Measurements from ENCODE around the gene KRT6C. TPM values are rescaled to one million over a fixed set of nuclear protein-coding genes. Genes with fewer than 3 reads are reported as not detected.

Gene KRT6C
- total and polyA plus RNA-seq, 2 experiments from 2014 or later: 0.07 to 0.18 TPM

- no peaks in the 10 kb centered on the region for H3K27me3 ChIP-seq
- H3K4me1 ChIP-seq (ENCODE audit: insufficient read depth): peaks cover 5% of the 10 kb centered on the region
- no peak overlapping the region for H3K27ac ChIP-seq
- WGBS (ENCODE audit: low lambda C conversion rate, missing lambda C conversion rate): 69% methylated on average over 9 of the region's 9 CpGs
- H3K9me3 ChIP-seq (ENCODE audit: low read depth): no peaks in the 10 kb centered on the region
- no peak for DNase-seq (ENCODE audit: low spot score)
- H4K20me1 ChIP-seq (ENCODE audit: insufficient read depth, poor library complexity, severe bottlenecking): no peaks in the 10 kb centered on the region
- no peak overlapping the region for H3K4me3 ChIP-seq
- TF ChIP-seq EZH2 (IDR thresholded peaks at IDR 0.05; ENCODE audit: borderline replicate concordance): no peak
- TF ChIP-seq CTCF (IDR thresholded peaks at IDR 0.05; ENCODE audit: poor library complexity): no peak
- TF ChIP-seq EZH2phosphoT487 (IDR thresholded peaks at IDR 0.05; ENCODE audit: low read depth, severe bottlenecking, unreplicated experiment): no peak
- H3K79me2 ChIP-seq: no peaks in the 10 kb centered on the region
- no peaks in the 10 kb centered on the region for H3K9me2 ChIP-seq (replicated peaks; ENCODE audit: insufficient read depth)
- H2AFZ ChIP-seq: no peak overlapping the region
- no peaks in the 10 kb centered on the region for H3K36me3 ChIP-seq (replicated peaks; ENCODE audit: insufficient read depth, low read depth)
- H3K4me2 ChIP-seq: no peak overlapping the region
Observed at GRCh38 chr12:52436000-52436827, 37.4 kb downstream of the KRT6C start.

- peaks cover 5% of the 10 kb centered on the region for H3K4me1 ChIP-seq (ENCODE audit: insufficient read depth)
- H4K20me1 ChIP-seq (ENCODE audit: insufficient read depth, poor library complexity, severe bottlenecking): no peaks in the 10 kb centered on the region
- no peak overlapping the region for H3K27ac ChIP-seq
- H3K27me3 ChIP-seq: no peaks in the 10 kb centered on the region
- H3K9me3 ChIP-seq (ENCODE audit: low read depth): no peaks in the 10 kb centered on the region
- no peak overlapping the region for H3K4me3 ChIP-seq
- DNase-seq (ENCODE audit: low spot score): no peak
- TF ChIP-seq EZH2 (IDR thresholded peaks at IDR 0.05; ENCODE audit: borderline replicate concordance) (no peak), EZH2phosphoT487 (IDR thresholded peaks at IDR 0.05; ENCODE audit: low read depth, severe bottlenecking, unreplicated experiment) (no peak), CTCF (IDR thresholded peaks at IDR 0.05; ENCODE audit: poor library complexity) (no peak)
- no peak overlapping the region for H3K4me2 ChIP-seq
- no peaks in the 10 kb centered on the region for H3K9me2 ChIP-seq (replicated peaks; ENCODE audit: insufficient read depth)
- H2AFZ ChIP-seq: no peak overlapping the region
- no peaks in the 10 kb centered on the region for H3K79me2 ChIP-seq
- 82% methylated on average over 6 of the region's 6 CpGs for whole genome bisulfite sequencing (ENCODE audit: low lambda C conversion rate, missing lambda C conversion rate)
- no peaks in the 10 kb centered on the region for H3K36me3 ChIP-seq (replicated peaks; ENCODE audit: insufficient read depth, low read depth)
Observed at GRCh38 chr12:52435659-52435999, 38.0 kb downstream of the KRT6C start.

GRCh38 chr12:52434760-52435530 is 38.7 kb downstream of the KRT6C start:
- Histone ChIP-seq H3K27ac (no peak overlapping the region), H3K4me2 (no peak overlapping the region), H3K9me3 (ENCODE audit: low read depth) (no peaks in the 10 kb centered on the region), H3K9me2 (replicated peaks; ENCODE audit: insufficient read depth) (no peaks in the 10 kb centered on the region), H3K27me3 (no peaks in the 10 kb centered on the region), H2AFZ (no peak overlapping the region), H3K4me1 (ENCODE audit: insufficient read depth) (peaks cover 5% of the 10 kb centered on the region), H3K4me3 (no peak overlapping the region), H3K79me2 (no peaks in the 10 kb centered on the region), H4K20me1 (ENCODE audit: insufficient read depth, poor library complexity, severe bottlenecking) (no peaks in the 10 kb centered on the region), H3K36me3 (replicated peaks; ENCODE audit: insufficient read depth, low read depth) (no peaks in the 10 kb centered on the region)
- no peak for DNase-seq (ENCODE audit: low spot score)
- TF ChIP-seq CTCF (IDR thresholded peaks at IDR 0.05; ENCODE audit: poor library complexity) (no peak), EZH2phosphoT487 (IDR thresholded peaks at IDR 0.05; ENCODE audit: low read depth, severe bottlenecking, unreplicated experiment) (no peak)
- WGBS (ENCODE audit: low lambda C conversion rate, missing lambda C conversion rate): 96% methylated on average over 6 of the region's 6 CpGs
